Stimulated activated CD8-positive, alpha-beta memory T cell treated with anti-CD3 and anti-CD28 coated beads, Interleukin-7, amount 100 ng/mL, for 4 hours (primary cell): ENCODE measurements around the gene HDAC4.
"Not testable (repeated sequence)": the region's sequence is repeated elsewhere in the genome, so short reads cannot be mapped to it uniquely, and the experiment has no call there.

Experiments
- DNase-seq, 2 donors: peaks; one replicate each; pipeline ENCODE4 v3.0.0-alpha.2; 2020; ENCODE audit warnings: low read depth in 2 of 2

Gene HDAC4

DNA sequence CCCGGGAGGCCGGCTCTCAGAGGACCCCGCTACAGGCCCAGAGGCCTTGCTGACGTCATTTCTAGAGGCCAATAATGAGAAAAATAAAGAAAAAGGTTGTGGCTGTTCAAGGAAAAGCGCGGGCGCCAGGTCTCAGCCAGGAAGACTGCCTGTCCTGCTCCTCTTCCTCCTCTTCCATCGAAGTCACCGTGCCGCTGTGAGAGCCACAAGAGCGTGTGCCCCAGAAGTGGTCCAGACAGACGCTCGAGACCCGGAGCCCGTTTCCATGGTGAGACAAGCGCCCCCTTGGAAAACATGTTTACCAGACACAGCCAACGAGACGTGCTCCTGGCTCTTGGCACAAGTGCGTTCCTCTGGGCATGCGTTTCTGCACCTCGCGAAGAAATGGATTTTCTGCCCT, 210.5 kb downstream of the HDAC4 start:
- no peak for DNase-seq

DNA sequence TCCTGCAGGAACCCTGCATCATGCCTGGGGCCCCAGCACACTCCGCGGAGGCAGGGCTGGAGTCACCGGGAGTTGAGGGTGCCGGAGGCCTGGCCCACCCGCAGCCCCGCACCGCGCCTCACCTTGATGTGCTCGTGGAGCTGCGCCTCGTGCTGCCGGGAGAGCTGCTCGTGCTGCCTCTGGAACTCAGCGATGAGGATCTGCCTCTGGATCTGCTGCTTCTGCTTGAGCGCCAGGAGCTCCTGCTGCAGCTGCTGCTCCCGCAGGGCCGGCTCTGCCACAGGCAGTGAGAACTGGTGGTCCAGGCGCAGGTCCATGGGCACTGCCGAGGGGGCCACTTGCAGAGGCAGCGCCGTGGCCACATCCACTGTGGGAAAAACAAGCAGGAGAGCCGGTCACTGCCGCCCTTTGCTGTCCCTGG, 211.1 kb downstream of the HDAC4 start:
- DNase-seq, result no peak

DNA sequence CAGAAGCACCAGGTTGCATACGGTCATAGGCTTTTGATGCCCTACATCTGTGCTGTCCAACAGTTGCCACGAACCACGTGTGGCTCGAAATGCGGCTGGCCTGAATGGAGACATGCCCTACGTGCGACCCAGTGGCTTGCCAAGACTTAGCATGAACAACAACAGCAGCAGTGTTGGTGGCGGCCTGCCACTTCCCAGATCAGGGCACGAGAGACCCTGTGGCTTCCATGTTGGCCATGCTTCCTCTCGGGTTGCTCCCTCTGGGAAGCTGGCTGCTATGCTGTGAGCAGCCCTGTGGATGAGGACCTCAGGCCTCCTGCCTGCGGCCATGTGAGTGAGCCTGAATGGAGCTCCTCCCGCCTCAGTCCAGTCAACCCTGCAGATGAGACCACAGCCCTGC, 212.3 kb downstream of the HDAC4 start:
- DNase-seq, result no peak

DNA sequence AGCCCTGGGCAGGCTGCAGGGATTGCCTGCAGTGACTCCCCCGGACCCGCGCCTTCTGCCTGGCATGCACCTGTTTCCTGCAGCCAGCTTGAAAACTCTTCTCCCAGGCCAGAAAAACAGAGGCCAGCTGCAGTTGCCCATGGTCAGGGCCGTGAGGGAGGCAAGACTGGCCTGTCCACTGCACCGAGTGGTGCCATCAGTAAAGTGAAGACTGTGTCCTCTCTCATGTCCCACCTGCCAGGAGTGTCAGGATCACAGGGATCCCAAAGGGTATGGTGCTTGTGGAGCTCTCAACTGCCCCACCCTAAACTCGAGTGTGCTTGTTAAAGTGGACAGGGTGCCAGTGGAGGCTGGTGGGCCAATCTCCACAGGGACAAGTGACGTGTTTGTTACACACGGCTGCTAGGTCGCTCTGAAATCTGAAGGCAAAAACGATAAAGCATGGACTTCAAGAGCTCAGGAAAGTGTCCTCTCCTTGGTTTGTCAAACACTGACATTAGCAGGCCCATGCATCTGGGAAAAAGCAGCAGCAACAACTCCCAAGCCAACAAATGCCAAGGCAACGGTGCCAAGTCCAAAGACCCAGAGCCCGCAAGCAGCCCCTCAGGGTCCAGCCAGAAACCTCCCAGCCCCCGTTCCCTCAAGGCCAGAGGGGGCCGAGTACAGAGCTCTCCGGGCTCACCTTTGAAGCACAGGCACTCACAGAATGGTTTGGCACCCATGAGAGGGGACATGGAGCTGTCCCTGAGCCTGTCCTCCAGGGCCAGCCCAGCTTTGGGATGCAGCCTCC, 213.2 kb downstream of the HDAC4 start:
- no peak for DNase-seq

DNA sequence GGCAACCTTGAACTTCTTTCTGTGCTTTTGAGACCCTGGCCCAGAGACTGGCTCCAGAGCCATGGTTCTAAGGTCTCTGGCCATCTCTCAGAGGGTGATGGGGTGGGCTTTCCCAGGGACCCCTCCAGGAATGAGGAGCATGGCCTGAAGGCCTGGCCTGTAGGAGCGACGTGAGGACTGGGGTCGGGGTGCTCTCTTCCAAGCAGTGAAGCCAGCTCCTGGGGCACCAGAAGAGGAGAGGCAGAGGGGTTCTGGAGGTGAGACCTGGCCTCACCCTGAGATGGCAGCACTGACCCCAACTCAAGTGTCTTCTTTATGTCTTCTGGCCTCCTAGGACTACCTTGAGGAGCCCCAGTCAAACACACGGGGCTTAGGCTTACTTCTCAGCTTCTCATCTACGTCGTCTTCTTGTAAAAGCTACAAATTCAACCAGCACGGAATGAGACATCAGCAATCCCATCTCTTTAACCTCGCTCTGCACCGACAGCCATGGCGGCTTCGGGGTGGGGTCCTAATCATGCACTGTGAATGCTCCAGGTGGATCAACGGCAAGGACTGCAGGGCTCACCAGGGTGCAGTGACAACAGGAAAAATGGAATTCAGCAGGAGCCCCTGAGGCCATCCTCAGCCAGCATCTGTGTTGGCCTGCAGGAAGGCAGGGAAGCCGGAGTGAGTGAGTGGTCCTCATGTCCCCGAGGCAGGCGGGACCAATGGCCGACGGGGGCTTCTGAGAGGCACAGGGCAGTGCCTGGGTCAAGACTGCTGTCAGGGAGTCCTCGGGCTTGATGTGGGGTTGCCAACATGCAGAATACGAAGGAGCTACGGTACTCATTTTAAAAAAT, 214.1 kb downstream of the HDAC4 start:
- no peak for DNase-seq

DNA sequence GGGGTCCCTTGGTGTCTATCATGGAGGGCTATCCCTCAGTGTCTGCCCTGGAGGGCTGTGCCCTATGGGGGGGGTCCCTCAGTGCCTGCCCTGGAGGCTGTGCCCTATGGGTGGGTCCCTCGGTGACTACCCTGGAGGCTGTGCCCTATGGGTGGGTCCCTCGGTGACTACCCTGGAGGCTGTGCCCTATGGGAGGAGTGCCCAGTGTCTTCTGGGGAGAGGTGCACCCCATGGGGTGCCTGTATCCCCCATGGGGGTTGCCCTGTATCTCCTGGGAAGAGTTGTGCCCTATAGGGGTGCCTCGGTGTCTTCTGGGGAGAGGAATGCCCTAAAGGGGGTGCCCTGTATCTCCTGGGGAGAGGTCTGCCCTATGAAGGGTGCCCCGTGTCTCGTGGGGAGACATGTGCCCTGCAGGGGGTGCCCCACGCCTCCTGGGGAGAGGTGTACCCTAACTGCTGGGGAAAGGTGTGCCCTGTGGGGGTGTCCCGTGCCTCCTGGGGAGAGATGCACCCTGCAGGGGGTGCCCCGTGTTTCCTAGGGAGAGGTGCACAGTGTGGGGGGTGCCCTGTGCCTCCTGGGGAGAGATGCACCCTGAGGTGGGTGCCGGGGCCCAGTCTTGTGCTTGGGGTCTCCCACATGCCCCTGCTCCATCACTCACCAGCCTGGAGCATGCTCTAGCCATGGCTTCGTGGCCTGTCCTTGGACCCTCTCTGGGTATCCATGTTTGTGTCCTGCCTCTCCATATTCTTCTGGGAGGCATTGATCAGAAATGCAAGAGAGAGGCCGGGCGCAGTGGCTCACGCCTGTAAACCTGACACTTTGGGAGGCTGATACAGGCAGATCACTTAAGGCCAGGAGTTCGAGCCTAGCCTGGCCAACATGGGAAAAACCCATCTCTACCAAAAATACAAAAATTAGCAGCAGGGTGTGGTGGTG, 215.6 kb downstream of the HDAC4 start:
- no peak for DNase-seq

DNA sequence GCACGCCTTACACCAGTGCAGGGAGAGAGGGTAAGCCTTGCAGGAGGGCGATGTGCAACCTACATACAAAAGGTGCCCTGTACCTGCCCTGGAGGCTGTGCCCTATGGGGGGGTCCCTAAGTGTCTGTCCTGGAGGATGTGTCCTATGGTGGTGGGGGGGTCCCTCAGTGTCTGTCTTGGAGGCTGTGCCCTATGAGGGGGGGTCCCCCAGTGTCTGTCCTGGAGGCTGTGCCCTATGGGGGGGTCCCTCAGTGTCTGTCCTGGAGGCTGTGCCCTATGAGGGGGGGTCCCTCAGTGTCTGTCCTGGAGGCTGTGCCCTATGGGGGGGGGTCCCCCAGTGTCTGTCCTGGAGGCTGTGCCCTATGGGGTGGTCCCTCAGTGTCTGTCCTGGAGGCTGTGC, 216.6 kb downstream of the HDAC4 start:
- no peak for DNase-seq

DNA sequence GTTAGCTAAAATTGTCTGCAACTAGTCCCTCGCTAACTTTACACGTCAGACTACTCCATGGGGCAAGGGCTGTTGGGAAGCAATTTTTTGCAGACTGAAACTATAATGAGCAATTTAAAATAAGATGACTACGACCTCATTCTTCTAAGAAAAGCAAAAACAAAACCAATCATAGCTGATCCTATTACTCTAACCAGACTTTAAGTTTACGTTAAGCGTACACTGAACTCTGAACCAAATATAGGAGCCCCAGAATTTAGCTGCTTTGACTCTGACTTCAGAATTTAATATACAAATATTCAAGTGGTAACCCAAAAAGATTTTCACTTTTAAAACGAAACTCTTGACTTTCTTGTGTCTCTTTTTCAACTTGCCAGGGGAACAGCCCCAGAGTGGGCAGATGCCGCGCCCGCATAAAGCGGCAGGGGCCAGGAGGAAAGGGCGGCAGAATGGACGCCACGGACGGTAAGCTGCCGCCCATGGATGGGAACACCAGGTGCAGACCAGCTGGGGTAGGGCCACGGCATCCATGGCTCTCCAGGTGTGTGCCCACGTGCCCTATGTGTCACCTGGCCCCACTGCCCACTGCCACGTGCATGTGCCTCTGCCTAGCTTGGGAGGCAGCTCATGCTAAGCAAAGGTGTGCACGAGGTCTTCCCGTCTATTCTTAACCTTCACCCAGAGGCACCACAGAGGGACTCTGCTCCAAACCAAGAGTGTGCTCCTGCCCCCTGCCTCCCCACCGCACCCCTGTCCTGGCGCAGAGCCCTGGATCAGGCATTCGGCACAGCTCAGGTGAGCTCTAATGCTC, 217.6 kb downstream of the HDAC4 start:
- no peak for DNase-seq

DNA sequence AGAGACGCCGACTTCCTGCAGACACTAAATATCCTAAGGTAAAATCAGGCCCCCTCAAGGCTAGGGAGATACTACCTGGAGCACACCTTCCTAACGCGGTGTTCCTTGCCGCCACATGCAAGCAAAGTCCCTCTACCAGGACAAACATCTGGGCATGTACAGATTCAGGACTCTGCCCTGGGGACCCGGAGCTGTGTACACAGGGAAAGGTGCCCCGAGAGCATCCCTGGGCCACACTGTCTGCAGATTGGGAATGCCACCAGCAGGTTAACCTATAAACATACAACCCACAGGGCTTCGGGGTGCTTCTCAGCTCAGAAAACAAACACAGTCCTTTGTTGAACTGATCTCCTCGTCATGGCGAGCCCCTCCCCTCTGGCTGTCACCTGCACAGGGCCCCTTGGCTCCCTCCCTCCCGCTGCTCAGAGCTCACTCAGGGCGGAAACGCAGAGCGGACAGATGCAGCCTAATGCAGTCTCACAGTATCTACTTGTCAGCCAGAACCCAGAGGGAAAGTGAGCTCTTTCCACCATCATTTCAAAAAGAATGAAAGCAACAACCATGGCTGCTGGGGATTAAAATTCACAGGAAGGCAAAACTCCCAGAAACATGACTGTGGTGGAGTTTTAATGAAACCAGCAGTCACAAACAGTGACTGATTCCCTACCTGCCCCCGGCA, 218.8 kb downstream of the HDAC4 start:
- no peak for DNase-seq

DNA sequence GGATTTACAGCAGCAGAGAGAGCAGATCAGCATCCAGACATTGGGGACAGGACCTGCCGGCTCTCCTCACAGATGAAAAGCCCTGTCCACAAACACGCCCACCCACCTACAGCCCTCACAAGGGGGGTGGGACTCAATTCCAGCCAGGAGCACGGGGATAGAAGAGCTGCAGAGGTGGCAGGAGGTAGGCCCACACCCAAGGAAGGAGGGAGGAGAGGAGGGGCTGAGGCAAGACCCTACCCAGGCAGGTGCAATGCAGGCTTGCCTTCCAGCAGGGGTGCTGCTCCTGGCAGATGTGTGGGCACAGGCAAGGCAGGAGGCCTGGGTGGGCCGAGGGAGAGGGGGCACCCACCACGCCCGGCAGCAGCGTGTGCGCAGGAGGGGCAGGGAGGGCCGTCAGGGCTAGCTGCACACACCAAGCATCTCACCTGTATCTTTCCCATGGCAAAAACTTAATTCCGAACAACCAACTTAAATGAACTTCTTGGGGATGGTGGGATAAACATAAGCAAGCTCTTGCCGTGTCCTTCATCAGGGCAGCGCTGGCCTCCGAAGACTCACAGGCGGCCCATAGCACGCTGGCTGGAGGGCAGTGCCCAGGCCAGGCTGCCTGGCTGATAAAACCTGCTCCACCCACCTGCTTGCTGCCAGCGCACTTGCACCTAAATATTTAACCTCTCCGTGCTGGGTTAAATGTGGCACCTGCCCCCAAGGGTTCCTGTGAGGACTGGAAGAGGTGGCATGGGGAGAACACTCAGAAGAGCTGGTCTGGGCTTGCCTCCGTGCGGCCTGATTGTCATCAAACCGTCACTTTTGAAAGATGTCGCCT, 219.5 kb downstream of the HDAC4 start:
- DNase-seq, result no peak

DNA sequence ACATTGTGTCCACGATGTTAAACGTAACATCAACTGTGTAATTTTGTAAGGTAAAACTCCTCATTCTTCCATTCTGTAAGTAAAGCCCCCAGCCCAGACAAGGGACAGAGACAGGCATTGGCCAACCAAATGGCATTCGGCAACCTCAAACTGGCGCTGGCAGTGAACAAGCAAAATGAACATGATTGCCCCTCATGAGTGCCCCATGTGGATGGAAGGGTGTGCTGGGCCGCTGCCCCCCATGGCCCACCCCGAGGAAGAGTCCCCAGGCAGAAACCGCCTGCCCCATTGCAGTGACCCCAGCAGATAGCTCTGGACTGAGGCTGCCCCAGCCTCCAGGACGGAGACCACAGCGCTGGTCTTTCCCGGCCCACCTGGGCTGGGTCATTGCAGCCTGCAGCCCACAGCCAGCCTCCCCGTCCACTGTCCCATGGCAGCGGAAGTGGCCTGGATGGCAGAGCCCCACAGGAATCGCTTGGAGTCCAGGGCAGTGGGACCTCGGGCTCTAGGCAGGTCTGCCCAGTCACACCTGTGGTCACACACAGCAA, 220.2 kb downstream of the HDAC4 start:
- no peak for DNase-seq

DNA sequence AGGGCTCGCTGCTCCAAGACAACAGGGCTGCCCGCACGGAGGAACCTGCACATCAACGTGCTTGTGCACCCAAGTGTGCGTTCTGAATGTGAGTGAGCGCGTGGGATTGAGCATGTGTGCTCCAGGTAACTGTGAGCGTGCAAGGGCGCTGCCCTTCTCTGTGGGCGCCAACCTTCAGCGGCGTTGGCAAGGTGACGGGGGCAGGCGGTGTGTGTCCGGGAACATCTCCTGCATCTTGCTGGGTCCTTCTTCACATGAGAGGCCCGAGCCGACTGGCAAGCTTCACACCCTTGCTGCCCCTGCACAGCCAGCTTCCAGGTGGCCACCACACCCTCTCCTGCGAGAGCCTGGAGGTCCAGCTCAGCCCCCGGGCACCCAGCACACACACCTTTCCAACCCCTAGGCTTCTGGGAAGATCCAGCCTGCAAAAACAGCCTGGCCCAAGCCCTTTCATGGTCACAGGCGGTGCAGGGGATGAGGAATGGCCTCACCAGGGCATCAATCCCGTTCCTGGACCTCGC, 220.9 kb downstream of the HDAC4 start:
- no peak for DNase-seq

DNA sequence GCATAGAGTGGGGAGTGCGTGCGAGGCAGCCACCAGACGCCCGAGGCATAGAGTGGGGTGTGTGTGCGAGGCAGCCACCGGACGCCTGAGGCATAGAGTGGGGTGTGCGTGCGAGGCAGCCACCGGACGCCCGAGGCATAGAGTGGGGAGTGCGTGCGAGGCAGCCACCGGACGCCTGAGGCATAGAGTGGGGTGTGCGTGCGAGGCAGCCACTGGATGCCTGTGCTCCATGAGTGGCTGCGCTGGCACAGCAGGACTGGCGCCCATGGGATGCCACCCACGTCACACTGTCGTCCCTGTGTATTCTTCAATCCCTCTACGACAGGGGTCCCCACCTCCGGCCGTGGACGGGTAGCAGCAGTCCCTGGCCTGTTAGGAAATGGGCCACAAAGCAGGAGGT, 221.9 kb downstream of the HDAC4 start:
- DNase-seq, result no peak

DNA sequence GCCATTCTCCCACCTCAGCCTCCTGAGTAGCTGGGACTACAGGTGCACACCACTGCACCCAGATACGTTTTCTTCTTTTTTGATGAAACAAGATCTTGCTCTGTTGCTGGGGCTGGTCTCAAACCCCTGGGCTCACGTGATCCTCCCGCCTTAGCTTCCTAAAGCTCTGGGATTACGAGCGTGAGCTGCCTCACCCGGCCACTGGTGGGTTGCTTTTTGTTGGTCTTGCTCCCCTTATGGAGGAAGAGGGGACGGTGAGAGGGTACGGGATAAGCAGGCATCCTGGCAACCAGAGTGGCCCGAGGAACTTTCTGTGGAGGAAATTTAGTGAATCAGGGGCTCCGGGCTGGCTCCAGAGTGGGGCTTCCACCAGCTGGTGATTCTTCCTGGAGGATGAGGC, 222.3 kb downstream of the HDAC4 start:
- no peak for DNase-seq

DNA sequence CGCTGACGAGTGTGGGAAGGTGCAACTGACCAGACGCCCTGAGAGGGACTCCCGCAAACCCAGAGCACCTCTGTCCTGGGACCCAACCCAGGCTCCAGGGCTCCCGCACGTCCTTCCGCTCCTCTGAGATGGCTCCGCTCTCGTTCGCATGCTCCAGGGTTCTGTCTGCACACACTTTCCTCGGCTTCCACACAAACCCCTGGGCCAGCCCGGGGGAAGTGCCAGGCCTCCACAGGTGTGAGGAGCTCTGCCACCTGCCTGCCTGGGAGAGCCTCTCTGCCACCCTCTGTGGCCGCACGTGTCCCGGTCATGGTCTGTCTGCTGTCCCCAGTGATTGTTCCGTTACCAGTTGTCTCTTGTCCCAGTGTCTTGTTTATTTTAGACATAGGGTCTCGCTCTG, 222.9 kb downstream of the HDAC4 start:
- DNase-seq, result no peak

DNA sequence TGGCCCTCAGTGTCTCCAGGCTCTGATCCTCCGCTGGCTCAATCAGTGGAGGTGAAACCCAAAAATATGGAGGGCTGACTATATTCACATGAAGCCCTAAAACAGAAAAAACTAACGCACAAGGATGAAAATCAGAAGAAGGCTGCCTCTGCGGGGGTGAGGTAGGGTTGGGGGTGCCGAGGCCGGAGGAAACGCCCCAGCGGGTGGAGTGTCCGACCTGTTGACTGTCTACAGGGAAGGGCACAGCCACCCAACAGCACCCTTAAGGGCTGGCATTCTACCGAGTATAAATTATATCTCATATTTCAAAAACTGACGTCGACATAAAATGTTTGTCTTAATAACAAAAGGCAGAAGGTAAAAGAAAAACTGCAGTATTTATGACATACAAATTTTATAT, 223.5 kb downstream of the HDAC4 start:
- DNase-seq, result no peak

DNA sequence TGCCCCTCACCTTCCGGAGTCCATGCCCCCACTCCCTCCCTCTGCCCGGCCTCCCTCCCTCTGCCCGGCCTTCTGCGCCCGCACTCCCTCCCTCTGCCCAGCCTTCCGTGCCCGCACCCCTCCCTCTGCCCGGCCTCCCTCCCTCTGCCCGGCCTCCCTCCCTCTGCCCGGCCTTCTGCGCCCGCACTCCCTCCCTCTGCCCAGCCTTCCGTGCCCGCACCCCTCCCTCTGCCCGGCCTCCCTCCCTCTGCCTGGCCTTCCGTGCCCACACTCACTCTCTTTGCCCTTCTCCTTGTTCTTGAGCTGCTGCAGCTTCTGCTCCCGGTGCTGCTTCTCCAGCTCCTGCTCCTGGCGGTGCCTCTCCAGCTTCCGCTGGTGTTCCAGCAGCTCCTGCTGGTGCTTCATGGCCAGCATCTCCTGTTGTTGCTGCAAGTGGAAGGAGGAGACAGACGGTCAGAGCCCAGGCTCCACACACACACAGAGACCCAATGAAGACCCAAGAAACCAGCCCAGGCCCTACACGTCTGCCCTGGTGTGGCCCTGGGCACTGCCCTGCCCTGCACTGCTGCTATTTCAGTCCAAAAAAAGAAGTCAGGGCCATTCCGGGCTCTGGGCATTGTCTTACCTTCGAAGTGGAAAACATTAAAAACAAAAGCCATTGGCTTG, 224.5 kb downstream of the HDAC4 start:
- DNase-seq, result not testable (repeated sequence)

DNA sequence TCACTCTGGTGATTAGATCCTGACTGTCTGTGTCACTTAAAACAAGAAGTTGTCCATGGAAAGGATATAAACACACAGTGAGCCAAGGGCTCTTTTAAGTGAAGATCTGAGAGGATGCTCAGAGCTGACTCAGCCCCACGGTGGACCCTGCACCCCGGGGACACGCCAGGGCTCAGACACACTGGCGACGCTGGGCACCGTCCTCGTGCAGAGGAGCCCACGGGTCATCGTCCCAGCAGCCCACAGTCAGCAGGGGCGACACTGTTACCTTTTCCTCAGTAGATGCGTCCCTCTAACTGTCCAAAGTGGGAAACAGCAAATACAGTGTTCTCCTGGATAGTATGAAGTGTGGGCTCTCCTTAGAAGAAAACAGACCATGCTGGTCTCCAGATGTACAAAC, 225.6 kb downstream of the HDAC4 start:
- no peak for DNase-seq

DNA sequence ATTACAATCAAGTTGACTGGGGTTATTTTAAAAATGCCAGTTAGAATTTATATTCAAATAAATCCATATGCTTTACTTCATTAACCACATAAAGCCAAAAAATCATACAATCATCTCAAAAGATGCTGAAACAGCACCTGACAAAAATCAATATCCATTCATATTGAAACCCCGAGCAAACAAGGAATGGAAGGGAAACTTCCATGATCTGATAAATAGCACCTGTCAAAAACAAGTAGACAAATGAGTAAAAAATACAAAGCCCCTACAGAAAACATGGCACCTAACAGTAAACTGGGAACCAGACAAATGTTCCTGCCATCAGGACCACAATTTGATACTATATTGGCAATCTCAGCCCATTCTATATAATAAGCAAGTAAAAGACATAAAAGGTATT, 227.5 kb downstream of the HDAC4 start:
- no peak for DNase-seq
